Tibial artery (tissue), 4 donors: ENCODE data around the gene FBXL22.
A peak's percentile ranks its signal among the peaks of the same experiment; 100 is the strongest.

ENCODE experiments used
- DNase-seq, 2 donors: peaks; one replicate each; pipeline ENCODE4 v3.0.0-alpha.2; 2019
- H3K27ac ChIP-seq, 2 donors: fragments of 200-600 bp; sonication (generic) in 1 of 2; 1 replicate in 1 of 2; 2 replicates in 1 of 2; pipeline ENCODE4 v1.5.1; 2018 to 2019; ENCODE audit warnings: mild to moderate bottlenecking in 1 of 2
- H3K27me3 ChIP-seq, 2 donors: fragments of 200-600 bp; sonication (generic) in 1 of 2; one replicate each; pipeline versions ENCODE4 v1.5.1 to v1.6.0; 2016 to 2019
- H3K36me3 ChIP-seq, 3 donors: fragments of 200-600 bp; sonication (generic) in 2 of 3; one replicate each; pipeline ENCODE4 v1.5.1; 2016 to 2019; ENCODE audit warnings: mild to moderate bottlenecking in 2 of 3
- H3K4me1 ChIP-seq, 4 donors: fragments of 200-600 bp; sonication (generic) in 2 of 4; 1 replicate in 3 of 4; 2 replicates in 1 of 4; pipeline ENCODE4 v1.5.1; 2016 to 2019
- H3K4me3 ChIP-seq, 2 donors: fragments of 200-600 bp; sonication (generic) in 1 of 2; 1 replicate in 1 of 2; 2 replicates in 1 of 2; pipeline ENCODE4 v1.5.1; 2018 to 2019; ENCODE audit warnings: mild to moderate bottlenecking in 2 of 2
- H3K9me3 ChIP-seq, 3 donors: fragments of 200-600 bp; sonication (generic) in 1 of 3; one replicate each; pipeline ENCODE4 v1.5.1; 2016 to 2019
- intact Hi-C: fragments of 100-400 bp; cut with DNase I; formaldehyde crosslinking; loops from one replicate; pipeline ENCODE4 v1.15.0; 2023; ENCODE audit warnings: low total_unique reads
- TF ChIP-seq, protein P1 (sequence below), 2 experiments: fragments of 200-600 bp in 1 of 2; fragments of 450-650 bp in 1 of 2; IDR thresholded peaks; one replicate each; pipeline ENCODE4 v1.5.1; 2017 to 2019; ENCODE audit warnings: antibody characterized with exemption in 2 of 2, mild to moderate bottlenecking in 1 of 2, moderate library complexity in 1 of 2

Gene FBXL22

DNA sequence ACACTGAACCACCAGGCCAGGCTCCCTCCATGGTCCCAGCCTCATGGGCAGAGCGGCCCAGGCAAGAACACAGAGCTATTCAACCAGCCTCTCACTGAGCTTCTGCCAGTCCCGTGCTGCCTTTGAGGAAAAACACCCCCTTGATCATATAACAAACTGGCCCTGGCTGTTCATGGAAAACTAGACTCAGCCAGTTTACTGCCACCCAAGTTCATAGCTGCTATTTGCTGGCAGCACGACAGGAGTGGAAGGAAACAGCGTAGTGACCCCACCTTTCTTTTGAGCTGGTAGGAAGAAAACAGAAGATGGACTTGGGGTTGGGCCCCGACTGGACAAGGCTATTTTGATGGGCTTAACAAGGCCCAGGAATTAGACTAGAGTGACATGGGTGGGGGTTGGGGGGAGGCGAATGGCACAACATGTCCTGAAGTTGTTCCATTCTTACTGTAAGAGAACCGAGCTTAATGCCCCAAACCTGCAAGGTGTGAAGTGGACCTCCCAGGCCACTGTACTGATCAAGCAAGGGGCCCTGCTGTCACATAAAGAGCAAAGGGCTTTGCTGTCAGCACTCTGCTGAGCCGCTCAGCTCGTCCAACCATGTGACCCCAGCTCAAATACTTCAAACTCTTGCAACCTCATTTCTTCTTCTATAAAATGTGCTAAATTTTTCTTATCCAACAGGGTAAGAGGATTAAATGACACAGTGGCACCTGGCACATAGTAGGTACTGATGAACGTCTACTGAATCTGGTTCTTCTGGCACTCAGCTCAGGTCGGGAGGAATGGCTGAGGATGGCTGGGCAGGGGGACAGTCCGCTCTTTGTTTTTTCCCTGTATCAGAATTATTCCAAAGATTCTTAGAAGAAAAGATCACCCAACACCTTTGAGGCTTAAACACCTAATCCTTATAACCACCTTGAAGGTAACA, 1.6 kb downstream of the FBXL22 start:
- no peaks in the 10 kb centered on the region for H3K36me3 ChIP-seq
- H3K4me1 ChIP-seq, result peaks cover 0 to 86% (median 57%) of the 10 kb centered on the region in 4 donors
- peak; percentile 41 to 81 for DNase-seq
- peak overlapping the region; percentile 66 to 79 for H3K4me3 ChIP-seq
- H3K27ac ChIP-seq, result peak overlapping the region; percentile 85 to 89
- TF ChIP-seq, protein P1, sequence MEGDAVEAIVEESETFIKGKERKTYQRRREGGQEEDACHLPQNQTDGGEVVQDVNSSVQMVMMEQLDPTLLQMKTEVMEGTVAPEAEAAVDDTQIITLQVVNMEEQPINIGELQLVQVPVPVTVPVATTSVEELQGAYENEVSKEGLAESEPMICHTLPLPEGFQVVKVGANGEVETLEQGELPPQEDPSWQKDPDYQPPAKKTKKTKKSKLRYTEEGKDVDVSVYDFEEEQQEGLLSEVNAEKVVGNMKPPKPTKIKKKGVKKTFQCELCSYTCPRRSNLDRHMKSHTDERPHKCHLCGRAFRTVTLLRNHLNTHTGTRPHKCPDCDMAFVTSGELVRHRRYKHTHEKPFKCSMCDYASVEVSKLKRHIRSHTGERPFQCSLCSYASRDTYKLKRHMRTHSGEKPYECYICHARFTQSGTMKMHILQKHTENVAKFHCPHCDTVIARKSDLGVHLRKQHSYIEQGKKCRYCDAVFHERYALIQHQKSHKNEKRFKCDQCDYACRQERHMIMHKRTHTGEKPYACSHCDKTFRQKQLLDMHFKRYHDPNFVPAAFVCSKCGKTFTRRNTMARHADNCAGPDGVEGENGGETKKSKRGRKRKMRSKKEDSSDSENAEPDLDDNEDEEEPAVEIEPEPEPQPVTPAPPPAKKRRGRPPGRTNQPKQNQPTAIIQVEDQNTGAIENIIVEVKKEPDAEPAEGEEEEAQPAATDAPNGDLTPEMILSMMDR (IDR thresholded peaks at IDR 0.05), result no peak
- H3K9me3 ChIP-seq, result no peaks in the 10 kb centered on the region
- intact Hi-C loops, result loop anchor here (5.0 kb wide), 1 partner anchor 96 kb away; the partner anchor contains the start of gene USP3
- H3K27me3 ChIP-seq, result no peaks in the 10 kb centered on the region

DNA sequence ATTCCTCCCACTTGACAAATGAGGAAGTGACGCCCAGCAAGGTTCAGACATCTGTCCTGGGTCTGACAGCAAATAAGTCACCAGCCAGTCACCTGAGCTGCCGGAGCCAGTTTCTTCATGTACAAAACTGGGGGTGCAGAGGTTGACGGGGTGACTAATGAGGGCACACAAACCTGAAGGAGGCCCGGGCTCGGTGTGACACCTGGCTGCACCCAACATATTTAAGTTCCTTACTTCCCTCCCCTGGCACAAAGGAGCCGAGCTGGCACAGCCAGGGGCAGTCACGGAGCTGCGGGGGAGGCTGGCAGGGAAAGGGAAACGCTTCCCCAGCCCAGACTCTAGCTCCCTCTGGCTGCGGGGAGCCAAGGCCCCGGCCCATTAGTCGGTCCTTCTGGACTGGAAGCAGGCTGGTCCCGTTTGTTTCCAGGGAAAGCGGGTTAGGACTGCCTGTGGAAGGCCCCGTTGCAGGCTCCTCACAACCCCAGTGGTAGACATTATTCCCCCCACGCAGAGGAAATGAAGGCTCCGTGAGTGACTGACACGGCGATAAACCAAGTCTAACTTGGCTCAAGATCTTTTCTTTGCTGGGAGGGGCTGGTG, 2.3 kb downstream of the FBXL22 start:
- intact Hi-C loops, result loop anchor here (5.0 kb wide), 1 partner anchor 97 kb away; the partner anchor contains the start of gene USP3
- no peaks in the 10 kb centered on the region for H3K27me3 ChIP-seq
- TF ChIP-seq, protein P1 (IDR thresholded peaks at IDR 0.05), result peak; percentile 69 to 81
- no peaks in the 10 kb centered on the region for H3K9me3 ChIP-seq
- peak overlapping the region; percentile 66 to 79 for H3K4me3 ChIP-seq
- H3K36me3 ChIP-seq, result no peaks in the 10 kb centered on the region
- DNase-seq, result peak; percentile 70 to 91
- peaks cover 0 to 83% (median 56%) of the 10 kb centered on the region in 4 donors for H3K4me1 ChIP-seq
- peak overlapping the region; percentile 85 to 89 for H3K27ac ChIP-seq

DNA sequence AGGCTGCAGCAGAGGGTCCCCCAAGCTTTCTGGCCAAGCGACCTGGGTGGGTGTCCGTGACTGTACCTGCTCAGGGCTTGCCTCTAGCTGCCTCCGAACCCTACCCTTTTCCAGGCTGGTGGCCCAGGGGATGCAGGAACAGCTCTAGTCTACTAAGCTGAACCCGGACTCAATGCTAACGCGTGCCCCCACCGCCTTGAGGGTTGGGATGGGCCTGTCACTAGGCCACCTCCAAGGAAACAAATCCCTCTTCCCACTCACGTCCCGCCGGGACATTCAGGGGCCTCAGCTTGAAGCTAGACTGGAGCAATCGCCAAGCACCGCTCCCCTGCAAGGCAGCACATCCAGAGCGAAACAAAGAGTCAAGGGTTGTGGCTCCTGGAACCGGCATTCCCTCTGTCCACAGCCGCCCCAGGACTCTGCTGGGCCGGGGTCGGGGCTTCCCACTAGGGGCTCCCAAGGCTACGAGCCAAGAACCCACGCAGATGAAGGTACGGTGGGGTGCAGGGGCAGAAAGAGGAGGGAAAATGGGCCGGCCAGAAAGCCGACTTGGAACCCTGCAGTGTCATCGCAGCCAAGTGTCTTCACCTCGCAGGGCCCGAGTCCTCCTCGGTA, 2.9 kb downstream of the FBXL22 start:
- TF ChIP-seq, protein P1 (IDR thresholded peaks at IDR 0.05), result no peak
- Histone ChIP-seq H3K4me3 (peak overlapping the region; percentile 66 to 79), H3K27me3 (no peaks in the 10 kb centered on the region), H3K36me3 (no peaks in the 10 kb centered on the region), H3K4me1 (peaks cover 0 to 77% (median 50%) of the 10 kb centered on the region in 4 donors), H3K27ac (peak overlapping the region; percentile 85 to 89), H3K9me3 (no peaks in the 10 kb centered on the region)
- peak; percentile 38 to 79 for DNase-seq
- intact Hi-C loops, result loop anchor here (2.0 to 10.0 kb wide), 3 partner anchors 111 to 465 kb away; no protein-coding TSS in a partner anchor

DNA sequence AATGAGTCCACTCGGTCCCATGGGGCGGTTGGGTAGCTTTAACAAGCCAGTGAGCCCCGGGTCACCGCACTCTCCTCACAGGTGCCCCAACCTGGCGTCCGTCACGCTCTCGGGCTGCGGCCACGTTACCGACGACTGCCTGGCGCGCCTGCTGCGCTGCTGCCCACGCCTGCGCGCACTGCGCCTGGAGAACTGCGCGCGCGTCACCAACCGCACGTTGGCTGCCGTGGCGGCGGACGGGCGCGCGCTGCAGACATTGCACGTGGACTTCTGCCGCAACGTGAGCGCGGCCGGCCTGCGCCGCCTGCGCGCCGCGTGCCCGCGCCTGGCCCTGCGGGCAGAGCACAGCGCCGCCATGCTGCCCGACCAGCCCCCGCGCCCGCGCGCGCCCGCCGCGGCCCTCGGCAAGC, 3.4 kb downstream of the FBXL22 start:
- Histone ChIP-seq H3K27ac (peak overlapping the region; percentile 85 to 89), H3K4me3 (peak overlapping the region; percentile 66 to 79), H3K9me3 (no peaks in the 10 kb centered on the region), H3K36me3 (peaks cover 0 to 4% (median 0%) of the 10 kb centered on the region in 3 donors), H3K27me3 (no peaks in the 10 kb centered on the region), H3K4me1 (peaks cover 0 to 75% (median 45%) of the 10 kb centered on the region in 4 donors)
- intact Hi-C loops, result loop anchor here (2.0 to 10.0 kb wide), 3 partner anchors 112 to 464 kb away; no protein-coding TSS in a partner anchor
- peak; percentile 77 to 92 for DNase-seq
- TF ChIP-seq, protein P1 (IDR thresholded peaks at IDR 0.05), result no peak

DNA sequence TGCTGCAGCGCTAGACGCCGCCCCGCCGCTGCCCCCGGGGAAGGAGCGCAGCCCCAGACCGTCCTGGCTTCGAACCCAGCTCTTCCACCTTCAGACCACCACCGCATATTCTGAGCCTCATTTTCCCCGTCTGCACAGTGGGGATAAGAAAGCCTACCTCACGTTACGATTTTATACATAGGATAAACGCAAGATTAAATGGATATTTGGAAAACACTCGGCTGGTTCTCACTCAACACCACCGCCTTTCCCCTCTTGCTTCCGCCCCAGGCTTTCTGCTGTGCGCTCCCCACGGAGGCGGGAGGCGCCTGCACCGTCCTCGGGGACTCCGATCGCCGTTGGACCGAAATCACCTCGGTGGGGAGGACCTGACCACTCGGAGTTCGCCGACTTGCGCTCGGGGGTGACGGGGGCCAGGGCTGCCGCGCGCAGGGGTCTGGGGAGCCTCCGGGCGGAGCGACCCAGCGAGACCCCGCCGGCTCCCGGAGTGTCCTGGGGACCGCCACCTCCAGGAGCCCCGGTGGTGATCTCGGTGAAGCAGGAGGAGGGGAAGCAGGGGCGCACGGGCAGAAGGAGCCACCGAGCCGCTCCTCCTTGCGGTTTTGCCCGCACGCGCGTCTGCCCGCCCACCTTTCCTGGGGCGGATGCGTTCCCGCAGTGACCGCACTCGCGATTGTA, 4.0 kb downstream of the FBXL22 start:
- no peak for DNase-seq
- H3K9me3 ChIP-seq, result no peaks in the 10 kb centered on the region
- H3K27ac ChIP-seq, result peak overlapping the region; percentile 85 to 89
- H3K4me3 ChIP-seq, result peak overlapping the region; percentile 66 to 79
- intact Hi-C loops, result loop anchor here (2.0 to 10.0 kb wide), 3 partner anchors 112 to 464 kb away; no protein-coding TSS in a partner anchor
- H3K36me3 ChIP-seq, result peaks cover 0 to 9% (median 0%) of the 10 kb centered on the region in 3 donors
- peaks cover 0 to 75% (median 40%) of the 10 kb centered on the region in 4 donors for H3K4me1 ChIP-seq
- no peaks in the 10 kb centered on the region for H3K27me3 ChIP-seq
- TF ChIP-seq, protein P1 (IDR thresholded peaks at IDR 0.05), result peak in 1 of 2 experiments; percentile 3
